Measurements from ENCODE around the gene ABCB9. TPM values are rescaled to one million over a fixed set of nuclear protein-coding genes. Genes with fewer than 3 reads are reported as not detected.

The ABCB9 gene
- total and polyA plus RNA-seq, 2 experiments from 2014 or later: 1.2 to 7.0 TPM

- TF ChIP-seq, protein P1, sequence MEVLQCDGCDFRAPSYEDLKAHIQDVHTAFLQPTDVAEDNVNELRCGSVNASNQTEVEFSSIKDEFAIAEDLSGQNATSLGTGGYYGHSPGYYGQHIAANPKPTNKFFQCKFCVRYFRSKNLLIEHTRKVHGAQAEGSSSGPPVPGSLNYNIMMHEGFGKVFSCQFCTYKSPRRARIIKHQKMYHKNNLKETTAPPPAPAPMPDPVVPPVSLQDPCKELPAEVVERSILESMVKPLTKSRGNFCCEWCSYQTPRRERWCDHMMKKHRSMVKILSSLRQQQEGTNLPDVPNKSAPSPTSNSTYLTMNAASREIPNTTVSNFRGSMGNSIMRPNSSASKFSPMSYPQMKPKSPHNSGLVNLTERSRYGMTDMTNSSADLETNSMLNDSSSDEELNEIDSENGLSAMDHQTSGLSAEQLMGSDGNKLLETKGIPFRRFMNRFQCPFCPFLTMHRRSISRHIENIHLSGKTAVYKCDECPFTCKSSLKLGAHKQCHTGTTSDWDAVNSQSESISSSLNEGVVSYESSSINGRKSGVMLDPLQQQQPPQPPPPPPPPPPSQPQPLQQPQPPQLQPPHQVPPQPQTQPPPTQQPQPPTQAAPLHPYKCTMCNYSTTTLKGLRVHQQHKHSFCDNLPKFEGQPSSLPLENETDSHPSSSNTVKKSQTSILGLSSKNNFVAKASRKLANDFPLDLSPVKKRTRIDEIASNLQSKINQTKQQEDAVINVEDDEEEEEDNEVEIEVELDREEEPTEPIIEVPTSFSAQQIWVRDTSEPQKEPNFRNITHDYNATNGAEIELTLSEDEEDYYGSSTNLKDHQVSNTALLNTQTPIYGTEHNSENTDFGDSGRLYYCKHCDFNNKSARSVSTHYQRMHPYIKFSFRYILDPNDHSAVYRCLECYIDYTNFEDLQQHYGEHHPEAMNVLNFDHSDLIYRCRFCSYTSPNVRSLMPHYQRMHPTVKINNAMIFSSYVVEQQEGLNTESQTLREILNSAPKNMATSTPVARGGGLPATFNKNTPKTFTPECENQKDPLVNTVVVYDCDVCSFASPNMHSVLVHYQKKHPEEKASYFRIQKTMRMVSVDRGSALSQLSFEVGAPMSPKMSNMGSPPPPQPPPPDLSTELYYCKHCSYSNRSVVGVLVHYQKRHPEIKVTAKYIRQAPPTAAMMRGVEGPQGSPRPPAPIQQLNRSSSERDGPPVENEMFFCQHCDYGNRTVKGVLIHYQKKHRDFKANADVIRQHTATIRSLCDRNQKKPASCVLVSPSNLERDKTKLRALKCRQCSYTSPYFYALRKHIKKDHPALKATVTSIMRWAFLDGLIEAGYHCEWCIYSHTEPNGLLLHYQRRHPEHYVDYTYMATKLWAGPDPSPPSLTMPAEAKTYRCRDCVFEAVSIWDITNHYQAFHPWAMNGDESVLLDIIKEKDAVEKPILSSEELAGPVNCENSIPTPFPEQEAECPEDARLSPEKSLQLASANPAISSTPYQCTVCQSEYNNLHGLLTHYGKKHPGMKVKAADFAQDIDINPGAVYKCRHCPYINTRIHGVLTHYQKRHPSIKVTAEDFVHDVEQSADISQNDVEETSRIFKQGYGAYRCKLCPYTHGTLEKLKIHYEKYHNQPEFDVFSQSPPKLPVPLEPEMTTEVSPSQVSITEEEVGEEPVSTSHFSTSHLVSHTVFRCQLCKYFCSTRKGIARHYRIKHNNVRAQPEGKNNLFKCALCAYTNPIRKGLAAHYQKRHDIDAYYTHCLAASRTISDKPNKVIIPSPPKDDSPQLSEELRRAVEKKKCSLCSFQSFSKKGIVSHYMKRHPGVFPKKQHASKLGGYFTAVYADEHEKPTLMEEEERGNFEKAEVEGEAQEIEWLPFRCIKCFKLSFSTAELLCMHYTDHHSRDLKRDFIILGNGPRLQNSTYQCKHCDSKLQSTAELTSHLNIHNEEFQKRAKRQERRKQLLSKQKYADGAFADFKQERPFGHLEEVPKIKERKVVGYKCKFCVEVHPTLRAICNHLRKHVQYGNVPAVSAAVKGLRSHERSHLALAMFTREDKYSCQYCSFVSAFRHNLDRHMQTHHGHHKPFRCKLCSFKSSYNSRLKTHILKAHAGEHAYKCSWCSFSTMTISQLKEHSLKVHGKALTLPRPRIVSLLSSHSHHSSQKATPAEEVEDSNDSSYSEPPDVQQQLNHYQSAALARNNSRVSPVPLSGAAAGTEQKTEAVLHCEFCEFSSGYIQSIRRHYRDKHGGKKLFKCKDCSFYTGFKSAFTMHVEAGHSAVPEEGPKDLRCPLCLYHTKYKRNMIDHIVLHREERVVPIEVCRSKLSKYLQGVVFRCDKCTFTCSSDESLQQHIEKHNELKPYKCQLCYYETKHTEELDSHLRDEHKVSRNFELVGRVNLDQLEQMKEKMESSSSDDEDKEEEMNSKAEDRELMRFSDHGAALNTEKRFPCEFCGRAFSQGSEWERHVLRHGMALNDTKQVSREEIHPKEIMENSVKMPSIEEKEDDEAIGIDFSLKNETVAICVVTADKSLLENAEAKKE (CRISPR knock-in tag; IDR thresholded peaks at IDR 0.05): no peak
- TF ChIP-seq, protein P2, sequence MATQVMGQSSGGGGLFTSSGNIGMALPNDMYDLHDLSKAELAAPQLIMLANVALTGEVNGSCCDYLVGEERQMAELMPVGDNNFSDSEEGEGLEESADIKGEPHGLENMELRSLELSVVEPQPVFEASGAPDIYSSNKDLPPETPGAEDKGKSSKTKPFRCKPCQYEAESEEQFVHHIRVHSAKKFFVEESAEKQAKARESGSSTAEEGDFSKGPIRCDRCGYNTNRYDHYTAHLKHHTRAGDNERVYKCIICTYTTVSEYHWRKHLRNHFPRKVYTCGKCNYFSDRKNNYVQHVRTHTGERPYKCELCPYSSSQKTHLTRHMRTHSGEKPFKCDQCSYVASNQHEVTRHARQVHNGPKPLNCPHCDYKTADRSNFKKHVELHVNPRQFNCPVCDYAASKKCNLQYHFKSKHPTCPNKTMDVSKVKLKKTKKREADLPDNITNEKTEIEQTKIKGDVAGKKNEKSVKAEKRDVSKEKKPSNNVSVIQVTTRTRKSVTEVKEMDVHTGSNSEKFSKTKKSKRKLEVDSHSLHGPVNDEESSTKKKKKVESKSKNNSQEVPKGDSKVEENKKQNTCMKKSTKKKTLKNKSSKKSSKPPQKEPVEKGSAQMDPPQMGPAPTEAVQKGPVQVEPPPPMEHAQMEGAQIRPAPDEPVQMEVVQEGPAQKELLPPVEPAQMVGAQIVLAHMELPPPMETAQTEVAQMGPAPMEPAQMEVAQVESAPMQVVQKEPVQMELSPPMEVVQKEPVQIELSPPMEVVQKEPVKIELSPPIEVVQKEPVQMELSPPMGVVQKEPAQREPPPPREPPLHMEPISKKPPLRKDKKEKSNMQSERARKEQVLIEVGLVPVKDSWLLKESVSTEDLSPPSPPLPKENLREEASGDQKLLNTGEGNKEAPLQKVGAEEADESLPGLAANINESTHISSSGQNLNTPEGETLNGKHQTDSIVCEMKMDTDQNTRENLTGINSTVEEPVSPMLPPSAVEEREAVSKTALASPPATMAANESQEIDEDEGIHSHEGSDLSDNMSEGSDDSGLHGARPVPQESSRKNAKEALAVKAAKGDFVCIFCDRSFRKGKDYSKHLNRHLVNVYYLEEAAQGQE (IDR thresholded peaks at IDR 0.05; ENCODE audit: unreplicated experiment): no peak
- TF ChIP-seq POLR2AphosphoS5 (IDR thresholded peaks at IDR 0.05; ENCODE audit: low read depth) (no peak), EZH2phosphoT487 (IDR thresholded peaks at IDR 0.05; ENCODE audit: unreplicated experiment) (no peak), STAT1 (IDR thresholded peaks at IDR 0.05; ENCODE audit: unreplicated experiment) (no peak), EZH2 (IDR thresholded peaks at IDR 0.05; ENCODE audit: low read depth, unreplicated experiment) (no peak), CREB1 (CRISPR knock-in tag; IDR thresholded peaks at IDR 0.05; ENCODE audit: low read depth) (no peak), ZNF114 (CRISPR knock-in tag; IDR thresholded peaks at IDR 0.05) (no peak), JUNB (IDR thresholded peaks at IDR 0.05; ENCODE audit: unreplicated experiment) (no peak), NANOG (IDR thresholded peaks at IDR 0.05; ENCODE audit: borderline replicate concordance) (no peak)
These were observed 3.4 kb upstream of the ABCB9 start (continued) for GRCh38 chr12:122969676-122970075.
